HG02571 (cell line): ENCODE results near the gene GPS2.
"Not testable (repeated sequence)": the region's sequence is repeated elsewhere in the genome, so short reads cannot be mapped to it uniquely, and the experiment has no call there.

Experiments
- ATAC-seq: cut with Tn5 transposase; IDR thresholded peaks from one replicate; pipeline ENCODE4 v1.9.1; 2021; ENCODE audit warnings: mild to moderate bottlenecking, moderate library complexity; ENCODE audit not compliant: unreplicated experiment

GPS2 gene

DNA sequence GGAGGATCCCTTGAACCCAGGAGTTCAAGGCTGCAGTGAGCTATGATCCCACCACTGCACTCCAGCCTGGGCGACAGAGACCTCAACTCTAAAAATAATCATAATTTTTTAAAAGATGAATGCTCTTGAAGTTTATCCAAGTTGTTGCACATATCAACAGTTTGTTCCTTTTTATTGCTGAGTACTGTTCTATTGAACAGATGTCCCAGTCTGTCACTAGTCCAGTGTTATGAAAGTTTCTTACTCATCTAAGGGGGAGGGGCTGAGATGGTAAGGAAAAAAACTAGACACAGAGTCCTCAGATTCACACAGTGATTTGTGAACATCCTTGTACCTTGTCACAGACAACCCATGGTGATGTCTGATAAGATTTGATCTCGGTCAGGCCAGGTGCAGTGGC, 25.0 kb upstream of the GPS2 start:
- ATAC-seq = no peak

- ATAC-seq = not testable (repeated sequence)
These were observed 22.4 kb upstream of the GPS2 start for GRCh38 chr17:7337600-7337999.

DNA sequence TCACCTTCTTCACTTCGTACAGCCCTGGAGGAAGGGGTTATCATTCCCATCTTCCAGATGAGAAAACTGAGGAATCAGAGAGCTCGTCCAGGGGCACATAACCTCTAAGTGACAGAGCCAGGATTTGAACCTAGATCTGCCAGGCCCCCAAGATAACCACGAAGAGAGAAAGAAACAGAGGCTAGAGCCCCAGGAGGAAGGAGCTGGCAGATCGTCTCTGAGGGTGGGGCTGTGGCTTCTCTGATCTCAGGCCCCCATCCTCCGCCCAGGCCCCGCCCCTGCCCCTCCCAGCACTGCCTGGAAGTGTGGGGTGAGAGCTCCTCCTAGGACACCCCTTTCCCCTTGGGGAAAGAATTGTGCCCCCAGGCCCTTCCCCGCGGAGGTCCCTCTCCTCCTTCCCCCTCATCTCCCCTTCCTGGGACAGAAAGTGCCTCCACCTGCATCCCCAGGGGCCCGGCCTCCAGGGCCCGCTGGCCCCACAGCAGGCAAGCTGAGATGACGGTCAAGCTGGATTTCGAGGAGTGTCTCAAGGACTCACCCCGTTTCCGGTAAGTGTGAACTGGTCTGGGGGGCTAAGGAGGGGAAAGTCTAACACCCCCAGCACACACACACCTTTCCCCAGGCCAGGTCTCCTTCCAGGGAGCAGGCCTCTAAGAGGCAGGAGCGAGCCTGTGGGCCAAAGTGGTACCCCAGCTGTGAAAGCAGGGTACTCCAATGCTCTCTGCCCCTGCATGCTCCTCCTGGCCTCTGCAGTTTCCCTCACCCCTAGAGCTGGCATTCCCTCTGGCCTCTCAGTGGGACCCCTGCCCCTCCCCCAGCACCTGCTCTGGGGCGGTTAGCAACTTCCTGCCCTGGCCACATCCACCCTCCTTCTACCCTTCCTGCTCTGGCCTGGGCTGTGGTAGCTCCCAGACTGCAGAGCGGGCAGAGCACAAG, 21.3 kb upstream of the GPS2 start, which contains the start of gene ACAP1:
TSS of gene ACAP1 (plus strand) at position 290 of the 936 bp plus-strand sequence. CDS start at position 496, 206 bp downstream.
- peak; percentile 63 for ATAC-seq

DNA sequence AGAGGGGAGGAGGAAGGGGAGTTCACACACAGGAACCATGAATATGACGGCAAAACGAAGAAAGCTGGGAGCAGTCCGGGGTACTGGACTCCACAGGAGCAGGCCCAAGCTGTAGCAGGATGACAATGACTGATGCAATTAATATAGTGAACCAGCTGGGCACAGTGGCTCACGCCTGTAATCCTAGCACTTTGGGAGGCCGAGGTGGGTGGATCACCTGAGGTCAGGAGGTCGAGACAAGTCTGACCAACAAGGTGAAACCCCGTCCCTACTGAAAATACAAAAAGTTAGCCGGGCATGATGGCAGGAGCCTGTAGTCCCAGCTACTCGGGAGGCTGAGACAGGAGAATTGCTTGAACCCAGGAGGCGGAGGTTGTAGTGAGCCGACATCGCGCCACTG, 20.6 kb upstream of the GPS2 start:
- not testable (repeated sequence) for ATAC-seq

GRCh38 chr17:7334938-7335538, 19.9 kb upstream of the GPS2 start:
- ATAC-seq = no peak

DNA sequence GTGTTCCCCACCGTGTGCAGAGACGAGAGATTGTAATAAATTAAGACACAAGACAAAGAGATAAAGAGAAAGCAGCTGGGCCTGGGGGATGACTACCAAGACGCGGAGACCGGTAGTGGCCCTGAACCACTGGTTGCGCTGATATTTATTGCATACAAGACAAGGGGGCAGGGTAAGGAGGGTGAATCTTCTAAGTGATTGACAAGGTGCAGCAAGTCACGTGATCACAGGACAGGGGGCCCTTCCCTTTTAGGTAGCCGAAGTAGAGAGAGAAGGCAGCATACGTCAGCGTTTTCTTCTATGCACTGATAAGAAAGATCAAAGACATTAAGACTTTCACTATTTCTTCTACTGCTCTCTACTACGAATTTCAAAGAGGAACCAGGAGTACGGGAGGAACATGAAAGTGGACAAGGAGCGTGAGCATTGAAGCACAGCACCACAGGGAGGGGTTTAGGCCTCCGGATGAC, 17.5 kb upstream of the GPS2 start:
- ATAC-seq = not testable (repeated sequence)

DNA sequence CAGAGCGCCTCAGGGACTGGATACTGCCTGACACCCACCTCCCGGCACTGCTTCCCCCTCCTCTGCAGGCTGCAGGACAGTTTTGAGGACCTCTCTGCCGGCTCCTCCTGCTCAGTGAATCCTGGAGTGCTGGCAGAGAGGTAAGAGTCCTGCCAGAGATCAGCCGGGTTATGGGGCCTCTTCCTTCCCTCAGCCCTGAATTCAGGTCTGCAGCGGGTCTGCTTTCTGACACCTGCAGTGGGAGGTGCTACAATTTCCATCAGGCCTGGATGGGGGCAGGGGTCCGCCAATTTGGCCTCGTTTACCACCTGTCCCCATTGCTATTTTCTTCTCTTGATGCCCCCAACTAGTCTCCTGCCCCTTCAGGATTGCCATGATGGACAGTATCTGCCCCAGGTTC, 17.0 kb upstream of the GPS2 start:
- no peak for ATAC-seq

DNA sequence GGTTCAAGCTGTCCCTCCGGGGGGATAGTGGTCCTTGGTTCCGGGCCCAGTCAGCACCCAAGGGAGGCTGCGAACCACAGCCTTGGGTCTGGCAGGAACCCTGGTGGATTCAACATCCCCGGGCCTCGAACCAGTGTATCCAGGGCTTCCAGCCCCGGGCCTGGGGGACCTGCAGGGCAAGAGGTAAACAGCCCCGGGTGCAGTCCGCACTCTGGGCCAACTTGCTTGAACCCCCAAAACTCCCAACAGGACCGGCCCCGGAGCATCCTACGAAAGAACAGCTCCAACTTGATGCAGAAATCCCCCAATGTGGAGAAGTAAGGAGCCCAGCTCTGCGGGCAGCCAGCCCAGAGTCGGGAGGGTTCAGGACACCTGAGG, 15.5 kb upstream of the GPS2 start:
- no peak for ATAC-seq

- ATAC-seq = peak; percentile 30
These were observed 15.0 kb upstream of the GPS2 start for GRCh38 chr17:7329997-7330637.

DNA sequence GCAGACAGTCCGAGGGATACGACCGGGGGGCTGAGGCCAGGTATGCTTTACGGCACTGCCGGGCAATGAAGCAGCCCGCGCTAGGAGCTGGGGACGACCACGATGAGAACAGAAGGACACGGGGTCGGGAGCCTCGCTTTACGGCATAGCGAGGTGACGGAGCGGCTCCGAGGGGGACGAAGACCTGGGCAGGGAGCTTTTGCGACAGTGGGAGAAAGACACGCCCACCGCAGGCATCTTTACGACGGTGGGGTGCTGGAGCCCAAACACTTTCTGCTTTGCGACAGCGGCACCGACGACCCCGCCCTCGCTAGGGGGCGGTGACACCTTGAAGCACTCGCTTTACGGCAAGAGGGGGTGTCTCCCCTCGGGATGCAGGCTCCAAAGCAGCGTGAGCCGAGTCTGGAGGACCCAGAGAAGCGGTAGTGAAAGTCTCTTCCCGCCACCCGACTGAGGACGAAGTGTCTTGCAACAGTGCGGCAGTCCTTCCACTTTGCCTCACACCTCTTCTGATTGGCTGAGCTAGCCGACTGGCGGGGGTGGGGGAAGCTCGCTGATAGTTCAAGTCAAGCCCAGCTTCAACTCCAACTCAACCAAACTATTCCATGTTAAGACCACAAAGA, 14.3 kb upstream of the GPS2 start:
- peak; percentile 53 for ATAC-seq

DNA sequence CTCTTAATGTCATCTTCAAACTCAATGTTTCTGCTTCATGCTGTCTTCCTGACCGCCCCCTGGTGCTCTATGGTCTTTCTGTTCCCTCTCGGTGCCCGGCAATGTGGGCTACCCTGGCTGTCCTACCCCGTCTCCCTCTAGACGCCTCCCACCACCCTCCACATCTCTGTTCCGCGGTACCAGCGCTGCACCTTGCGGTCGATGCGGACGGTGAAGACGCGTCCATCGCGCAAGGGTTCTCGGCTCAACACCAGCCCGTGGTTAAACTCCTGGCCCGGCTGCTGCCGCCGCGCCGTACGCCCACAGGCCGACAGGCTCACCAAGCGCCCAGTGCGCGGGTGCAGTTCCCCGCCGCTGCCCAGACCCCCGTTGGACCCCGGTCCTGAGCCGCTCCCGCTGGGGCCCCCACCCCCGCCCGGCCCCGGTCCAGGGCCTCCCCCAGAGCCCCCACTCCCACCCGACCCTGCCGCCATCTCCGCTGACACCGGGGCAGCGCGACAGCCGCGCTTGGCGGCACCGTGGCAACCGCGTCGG, 13.7 kb upstream of the GPS2 start, which contains the start of gene NEURL4:
TSS of gene NEURL4 (minus strand) at position 496 of the 534 bp plus-strand sequence. CDS start at position 473, 23 bp downstream.
- ATAC-seq = no peak

GRCh38 chr17:7328009-7328408, 12.8 kb upstream of the GPS2 start:
- ATAC-seq = no peak

GRCh38 chr17:7327501-7327900, 12.3 kb upstream of the GPS2 start:
- ATAC-seq = no peak

- ATAC-seq = no peak
These were observed 11.9 kb upstream of the GPS2 start for GRCh38 chr17:7327056-7327455.

DNA sequence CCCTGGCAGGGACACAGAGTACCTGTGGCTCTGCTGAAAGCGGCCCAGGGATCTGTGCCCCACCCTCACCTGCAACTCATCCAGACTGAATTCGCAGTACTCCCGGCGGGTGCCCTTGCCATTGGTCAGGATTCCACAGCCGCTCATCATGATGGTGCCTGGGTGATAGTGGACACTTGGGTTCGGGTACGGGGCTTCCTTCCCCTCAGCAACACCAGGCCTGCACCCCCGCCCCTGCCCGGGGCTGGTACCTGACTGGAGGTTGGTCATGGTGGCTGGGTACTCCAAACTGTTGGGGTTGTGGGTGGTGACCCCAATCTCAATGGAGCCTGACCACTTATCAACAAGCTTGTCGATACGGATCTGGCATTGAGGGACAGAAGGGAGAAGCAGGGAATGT, 11.0 kb upstream of the GPS2 start:
- ATAC-seq = no peak

DNA sequence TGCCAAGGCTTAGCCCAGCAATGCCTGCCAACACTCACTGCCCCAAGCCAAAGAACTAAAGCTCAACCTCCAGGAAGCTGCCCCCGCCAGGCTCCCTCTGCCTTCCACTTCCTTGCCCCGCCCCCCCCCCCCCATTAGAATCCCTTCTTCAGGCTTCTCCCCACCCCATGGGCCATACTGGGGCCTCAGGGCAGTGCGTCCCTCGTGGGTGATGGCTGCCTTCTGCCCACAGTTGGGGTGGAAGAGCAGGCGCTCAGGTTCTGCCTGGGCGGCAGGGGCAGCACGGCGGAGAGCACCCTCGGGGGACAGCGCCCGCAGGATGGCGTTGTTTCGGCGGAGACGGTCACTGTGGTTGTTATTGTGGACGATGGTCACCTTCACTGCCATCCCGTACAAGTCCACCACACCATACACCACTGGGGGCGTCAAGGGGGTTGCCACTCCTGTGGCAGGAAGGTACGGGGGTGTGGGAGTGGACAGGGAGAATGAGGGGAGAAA, 9.9 kb upstream of the GPS2 start:
- ATAC-seq = no peak

DNA sequence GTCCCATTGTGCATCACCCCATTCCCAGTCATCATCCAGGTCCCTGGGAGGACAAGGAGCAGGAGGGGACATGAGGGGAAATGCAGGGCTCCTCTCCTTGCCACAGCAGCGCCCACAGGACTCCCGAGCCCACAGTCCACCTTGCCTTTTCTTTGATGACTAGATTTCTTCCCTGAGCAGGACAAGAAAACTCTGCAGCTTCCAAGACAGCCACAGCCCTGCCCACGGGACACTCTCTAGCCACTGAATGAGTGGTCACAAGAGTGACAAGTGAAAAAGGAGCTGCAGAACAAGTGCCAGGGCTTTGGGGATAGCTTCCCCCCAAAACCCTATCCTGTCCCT, 9.2 kb upstream of the GPS2 start:
- ATAC-seq = no peak

- no peak for ATAC-seq
These were observed 8.7 kb upstream of the GPS2 start for GRCh38 chr17:7323731-7324437.

GRCh38 chr17:7322520-7323194, 7.5 kb upstream of the GPS2 start:
- ATAC-seq = no peak

DNA sequence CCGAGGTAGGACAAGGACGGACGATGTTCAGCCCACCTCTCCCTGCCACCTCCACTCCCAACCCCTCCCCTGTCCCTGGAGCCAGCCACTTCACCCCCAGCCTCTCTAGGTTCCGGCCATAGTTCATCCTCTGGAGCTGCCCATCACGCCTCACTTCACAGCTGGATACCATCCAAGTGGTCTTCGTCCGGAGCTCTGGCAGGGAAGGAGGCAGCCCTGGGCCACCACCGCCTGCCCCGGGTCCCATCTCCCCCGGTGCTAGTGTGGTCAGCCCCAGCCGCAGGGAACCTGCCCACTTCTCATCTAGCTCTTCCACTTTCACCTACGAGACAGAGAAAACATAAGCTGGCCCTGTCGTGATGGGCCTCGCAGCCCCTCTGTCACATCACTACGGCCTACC, 6.3 kb upstream of the GPS2 start:
- ATAC-seq = no peak
